Glomerular visceral epithelial cell (primary cell): ENCODE data around the gene SFRP5.

ENCODE experiments used
- DNase-seq: peaks from one replicate; pipeline ENCODE4 v3.0.0-alpha.2; 2016; ENCODE audit errors: extremely low spot score

The SFRP5 gene

DNA sequence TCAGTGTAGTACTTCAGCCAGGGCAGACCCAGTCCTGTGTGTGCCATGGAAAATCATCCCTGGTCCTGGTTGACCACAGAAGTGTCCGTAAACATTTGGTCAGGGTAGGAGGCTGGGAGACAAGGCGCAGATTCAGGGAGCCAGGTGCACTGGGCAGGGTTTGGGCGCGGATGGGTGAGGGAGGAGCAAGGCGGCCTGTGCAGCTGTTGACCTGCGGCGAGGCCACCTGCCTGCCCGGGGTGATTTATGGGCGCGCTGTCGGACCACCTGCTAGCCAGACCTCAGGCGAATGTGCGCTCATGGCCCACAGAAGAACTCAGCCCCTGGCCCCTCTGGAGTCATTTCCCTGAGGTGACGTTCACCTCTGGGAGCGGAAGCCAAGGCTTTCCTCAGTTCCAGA is 6.6 kb downstream of the SFRP5 start:
- DNase-seq: no peak

DNA sequence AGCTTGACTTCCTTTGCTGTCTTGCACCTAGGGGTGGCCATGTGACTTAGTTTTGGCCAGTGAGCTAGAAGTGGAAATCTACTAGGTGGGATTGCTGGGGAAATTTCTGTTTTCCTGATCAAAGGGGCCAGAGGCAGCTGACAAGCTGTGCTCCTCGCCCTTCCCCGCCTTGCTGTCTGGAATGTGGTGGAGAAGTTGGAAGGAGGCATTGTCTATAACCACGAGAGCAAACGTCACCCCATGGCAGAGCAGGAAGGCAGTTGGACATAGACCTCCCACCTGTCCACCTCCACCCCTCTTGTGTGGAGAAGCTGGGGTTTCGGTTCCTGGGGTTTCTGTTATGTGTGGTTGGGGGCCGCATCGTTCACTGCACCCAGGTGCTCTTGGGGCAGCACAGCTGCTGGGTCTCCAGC is 7.3 kb downstream of the SFRP5 start:
- peak; percentile 12 for DNase-seq

DNA sequence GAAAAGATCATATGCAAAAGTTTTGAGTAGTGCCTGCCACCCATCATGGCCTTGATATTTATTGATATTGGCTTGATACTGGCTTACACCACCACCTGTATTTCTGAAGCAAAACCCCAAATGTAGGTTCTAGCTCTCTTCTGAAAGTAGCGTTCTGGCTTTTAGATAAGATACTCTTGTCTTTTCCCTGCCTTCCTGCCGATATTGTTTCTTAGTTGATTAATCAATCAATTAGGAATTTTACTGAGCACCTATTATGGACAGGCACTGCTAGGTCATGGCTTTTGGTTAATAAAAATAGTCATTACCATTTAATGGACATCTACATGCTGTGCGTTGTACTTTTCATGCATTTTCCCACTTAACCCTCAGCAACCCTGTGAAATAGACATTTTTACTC is 7.9 kb downstream of the SFRP5 start:
- DNase-seq: no peak

DNA sequence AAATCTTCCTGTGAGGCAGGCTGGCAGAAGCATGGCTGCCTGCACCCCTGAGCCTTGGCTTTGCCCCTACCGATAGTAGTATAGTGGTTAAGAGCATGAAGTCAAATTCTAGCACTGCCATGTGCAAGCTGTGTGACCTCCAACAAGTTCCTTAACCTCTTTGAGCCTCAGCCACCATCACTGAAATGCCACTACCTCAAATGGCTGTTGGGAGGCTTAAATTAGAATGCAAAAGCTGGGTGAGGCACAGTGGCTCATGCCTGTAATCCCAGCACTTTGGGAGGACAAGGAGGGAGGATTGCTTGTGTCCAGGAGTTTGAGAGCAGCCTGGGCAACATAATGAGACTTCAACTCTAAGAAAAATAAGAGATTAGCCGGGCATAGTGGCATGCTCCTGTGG is 8.4 kb downstream of the SFRP5 start:
- DNase-seq: no peak

DNA sequence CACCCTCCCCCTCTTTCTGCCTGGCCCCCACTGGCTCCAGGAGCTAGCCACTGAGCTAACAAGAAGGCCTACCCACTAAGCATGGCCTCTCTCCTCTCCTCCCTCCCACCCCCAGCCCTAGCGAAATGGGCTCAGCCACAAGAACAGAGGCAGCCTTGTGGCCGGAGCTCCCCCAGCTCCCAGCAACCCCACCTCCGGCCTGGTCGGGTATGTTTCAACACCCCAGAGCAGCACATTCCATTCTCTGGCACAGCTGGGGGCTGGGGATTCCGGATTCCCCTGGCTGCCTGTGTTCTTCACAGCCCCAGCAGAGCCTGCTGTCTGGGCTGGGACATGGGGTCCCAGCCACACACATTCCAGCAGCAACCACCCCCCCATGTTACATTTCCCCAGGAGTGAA is 9.0 kb downstream of the SFRP5 start:
- DNase-seq: peak; percentile 48

DNA sequence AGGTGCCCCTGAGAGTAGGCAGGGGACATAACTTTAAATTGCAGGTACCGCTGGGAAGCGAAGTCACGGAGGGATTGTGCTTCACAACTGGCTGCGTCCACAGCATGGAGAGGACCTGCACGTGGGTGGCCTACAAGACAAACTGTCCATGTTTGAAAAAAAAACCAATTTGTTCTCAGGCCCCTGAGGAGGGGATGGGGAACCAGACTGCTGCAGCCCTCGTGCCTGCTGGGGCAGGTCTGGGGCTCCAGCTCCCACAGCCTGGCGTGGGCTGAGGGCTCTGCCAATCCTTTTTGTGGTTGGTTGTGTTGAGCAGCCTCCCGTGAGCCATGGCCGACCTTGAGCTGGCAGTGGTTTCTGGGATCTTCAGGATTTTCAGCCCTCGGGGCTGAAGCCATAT is 9.7 kb downstream of the SFRP5 start:
- DNase-seq: no peak

DNA sequence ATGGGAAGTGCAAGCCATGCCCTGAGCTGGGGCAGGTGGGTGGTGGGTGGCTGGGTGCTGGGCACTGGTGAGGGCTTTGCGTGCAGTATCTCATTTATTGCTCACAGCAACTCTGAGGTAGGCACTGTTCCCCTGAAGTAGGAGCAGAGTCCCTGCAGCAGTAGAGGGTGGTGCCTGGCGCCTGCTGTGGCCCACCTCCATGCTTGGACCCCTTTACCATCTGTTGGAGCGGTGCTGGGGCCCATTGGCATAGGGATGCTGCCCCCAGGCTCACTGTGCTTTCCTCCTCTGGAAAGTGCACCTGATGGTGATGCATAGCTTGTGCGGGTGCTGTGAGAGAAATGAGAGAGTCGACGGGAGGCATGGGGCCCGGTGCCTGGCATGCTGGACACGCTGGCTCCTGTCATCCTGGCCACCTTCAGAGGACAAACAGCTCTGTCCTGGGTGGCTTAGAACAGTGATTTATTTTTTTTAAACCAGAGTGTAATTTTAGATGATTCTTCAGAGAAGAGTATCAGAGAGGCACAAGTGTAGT is 10.4 kb downstream of the SFRP5 start:
- DNase-seq: no peak

DNA sequence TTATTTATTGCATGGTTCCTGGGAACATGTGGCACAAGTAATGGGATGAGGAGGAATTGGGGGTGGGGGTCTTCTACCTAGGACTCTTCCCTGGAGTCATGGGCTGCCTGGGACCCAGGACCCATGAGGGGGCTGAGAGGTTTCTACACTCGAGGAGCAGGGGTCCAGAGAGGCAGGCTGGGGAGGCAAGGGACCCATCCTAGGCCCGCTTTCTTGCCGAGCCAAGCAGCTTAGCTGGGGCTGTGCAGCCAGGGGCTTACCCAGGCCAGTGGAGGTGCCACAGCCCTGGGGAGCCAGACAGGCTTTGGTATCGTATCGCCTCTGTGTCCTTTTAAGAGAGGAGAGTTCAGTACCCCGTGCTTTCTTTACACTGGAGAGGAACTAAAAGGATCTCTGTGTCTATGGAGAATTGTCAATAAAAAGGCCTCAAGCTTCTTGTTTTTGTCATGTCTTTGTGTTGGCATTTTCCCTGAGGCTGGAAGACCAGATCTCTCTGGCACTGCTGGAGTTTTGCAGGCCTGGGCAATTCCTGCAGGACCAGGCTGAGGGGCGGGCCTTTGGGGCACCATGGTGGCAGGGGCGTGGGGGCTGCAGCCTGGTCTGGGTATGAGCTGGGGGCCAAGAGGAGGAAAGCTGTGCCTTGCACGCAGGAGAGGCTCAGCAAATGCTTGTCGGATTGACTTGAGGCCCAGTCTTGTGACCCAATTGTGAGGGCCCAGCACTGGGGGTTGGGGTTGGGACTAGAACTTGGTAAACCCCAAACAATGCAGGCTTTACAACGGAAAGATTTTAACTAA is 11.1 kb downstream of the SFRP5 start:
- DNase-seq: no peak

DNA sequence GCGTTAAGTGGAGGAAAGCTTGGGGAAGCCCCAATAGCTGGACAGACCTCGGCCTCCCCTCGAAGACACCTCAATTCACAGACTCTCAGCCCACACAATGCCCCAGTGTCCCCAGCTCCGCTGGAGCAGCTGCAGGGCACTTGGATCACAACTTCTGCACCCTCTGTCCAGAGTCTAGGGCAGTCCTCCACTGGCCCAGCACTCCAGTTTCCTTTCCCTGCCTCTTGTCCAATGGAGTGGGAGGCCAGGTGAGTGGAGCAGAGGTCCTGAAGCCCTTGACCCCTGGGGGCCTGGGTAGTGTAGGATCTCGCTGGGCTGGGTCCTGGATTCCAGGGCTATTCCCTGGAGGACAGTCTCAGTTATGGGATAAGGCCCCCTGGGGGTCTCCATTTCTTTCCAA is 11.9 kb downstream of the SFRP5 start:
- no peak for DNase-seq

DNA sequence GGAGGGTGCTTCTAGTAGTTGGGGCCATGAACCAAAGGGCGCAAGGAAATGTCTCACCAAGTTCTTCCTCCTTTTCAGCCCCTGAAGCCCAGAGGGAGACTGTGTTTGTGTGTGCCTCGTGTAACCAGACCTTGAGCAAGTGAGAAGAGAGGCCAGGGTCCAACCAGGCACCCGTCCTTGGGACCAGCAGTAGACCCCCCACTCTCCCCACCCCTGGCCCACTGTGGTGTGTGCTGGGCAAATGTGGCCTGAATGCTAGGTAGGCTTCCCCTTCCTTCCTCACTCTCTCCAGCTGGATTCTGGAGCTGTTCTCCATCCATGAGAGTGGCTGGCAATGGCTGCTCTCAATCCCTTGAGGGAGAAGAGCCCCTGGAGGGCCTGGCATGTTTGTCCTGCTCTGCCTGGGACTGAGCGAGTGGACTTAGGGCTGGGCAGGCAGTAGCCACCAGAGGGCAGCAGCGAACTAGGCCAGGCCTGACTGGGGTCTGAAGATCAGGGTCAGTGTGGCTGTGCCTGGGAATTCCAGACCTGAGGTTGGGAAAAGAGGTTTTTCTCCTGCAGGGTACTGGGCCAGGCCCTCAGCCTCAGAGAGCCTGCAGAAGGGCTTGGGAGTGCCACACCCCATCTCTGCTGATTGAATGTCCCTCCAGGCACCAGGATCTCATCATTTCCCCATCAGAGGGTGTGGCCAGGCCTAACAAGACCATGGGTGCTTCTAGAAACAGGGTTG is 12.5 kb downstream of the SFRP5 start:
- DNase-seq: peak; percentile 78

DNA sequence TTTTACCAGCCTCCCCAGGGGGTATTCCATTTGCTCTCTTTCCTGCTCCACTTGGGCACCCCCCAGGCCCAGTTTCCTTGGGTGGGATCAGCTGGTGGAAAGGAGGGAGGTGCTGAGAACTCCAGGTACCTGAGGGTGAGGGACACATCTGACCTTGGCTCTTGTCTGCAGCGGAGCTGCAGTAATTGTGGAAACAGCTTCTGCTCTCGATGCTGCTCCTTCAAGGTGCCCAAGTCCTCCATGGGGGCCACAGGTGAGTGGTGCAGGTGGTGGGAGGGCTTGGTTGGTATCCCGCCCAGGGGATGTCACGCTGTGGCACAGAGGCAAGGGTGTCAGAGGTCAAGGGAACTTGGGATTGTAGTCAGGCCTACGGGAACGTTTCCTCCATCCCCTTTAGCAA is 14.3 kb downstream of the SFRP5 start:
- DNase-seq: no peak

DNA sequence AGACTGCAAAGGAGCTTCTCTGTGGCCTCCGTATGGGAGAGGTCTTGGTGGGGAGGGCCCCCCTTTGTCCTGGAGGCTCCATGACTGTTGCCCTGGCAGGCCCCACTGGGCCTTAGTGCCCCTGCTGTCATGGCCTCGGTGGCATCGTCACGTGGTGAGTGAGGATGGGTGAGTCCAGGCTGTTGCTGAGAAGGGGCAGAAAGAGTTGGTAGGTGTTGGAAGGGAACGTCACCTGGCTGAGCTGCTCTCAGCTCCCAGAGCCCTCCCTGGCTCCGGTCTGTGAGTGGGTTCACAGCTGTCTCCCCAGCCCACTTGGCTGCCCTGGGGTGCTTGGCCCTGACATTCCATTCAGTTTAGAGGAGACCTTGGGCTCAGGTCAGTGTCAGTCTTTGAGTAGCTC is 16.1 kb downstream of the SFRP5 start:
- no peak for DNase-seq

DNA sequence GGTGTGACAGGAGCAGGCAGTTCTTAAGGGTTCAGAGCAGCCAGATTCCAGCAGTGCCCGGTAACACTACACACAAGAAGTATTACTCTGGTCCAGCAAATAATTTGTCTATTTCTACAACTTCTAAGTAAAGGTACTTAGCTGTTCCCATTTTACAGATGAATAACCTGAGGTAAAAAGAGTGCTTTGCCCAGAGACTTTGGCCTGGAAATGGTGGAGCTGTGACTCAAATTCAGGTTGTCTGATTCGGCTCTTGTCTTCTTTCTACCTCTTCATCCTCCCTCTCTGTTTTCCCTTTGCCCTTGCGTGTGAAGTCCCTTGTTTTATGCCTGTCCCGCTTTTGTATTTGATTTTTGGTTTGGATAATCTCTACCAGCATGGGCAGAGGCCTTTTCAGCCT is 17.1 kb downstream of the SFRP5 start:
- no peak for DNase-seq

DNA sequence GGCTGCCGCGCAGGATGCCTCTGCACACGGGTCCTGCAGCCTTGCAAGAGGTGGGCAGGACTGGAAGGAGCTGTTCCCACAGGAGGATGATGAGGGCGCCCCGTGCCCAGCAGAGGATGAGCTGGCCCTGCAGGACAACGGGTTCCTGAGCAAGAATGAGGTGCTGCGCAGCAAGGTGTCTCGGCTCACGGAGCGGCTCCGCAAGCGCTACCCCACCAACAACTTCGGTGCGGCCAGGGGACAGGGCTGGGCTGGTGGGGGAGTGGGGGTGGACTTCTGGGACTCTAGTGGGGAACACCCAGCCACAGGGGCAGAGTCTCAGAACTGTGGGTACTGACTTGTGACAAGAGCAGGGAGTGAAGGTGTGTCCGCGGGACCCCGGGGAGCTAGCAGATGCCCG is 18.8 kb downstream of the SFRP5 start:
- no peak for DNase-seq

DNA sequence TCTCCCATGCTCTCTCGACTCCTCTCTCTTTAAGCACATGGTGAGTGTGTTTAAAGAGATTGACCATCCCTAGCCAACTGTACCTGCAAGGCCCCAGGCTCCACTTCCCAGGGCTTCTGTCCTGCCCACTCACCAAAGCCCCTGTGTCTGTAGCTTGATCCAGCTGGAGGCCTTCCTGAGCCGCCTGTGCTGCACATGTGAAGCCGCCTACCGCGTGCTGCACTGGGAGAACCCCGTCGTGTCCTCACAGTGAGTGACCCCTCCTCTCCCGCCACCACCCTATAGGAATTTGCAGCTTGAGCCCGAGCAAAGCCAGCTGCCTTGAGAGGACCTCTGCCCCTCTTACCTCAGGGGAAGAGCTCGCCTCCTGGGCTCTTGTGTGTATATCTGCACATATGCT is 23.7 kb downstream of the SFRP5 start:
- DNase-seq: no peak

DNA sequence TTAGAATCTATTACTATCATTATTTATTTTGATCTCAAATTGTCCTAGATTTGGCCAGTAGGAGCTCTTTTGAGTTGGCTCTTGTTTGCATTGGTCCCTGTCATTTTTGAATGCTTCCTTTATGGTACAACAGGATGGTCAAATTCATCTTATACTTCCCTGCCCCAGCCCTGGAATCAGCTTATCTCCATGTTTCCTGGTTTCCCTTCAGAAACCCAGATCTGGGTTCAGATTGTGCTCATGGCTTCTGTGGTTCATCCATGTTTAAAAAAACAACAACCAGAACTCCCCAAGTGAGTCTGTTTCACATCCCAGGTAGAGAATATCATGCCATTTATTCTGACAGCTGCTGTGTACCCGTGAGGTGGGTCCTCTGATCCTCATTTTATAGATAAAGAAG is 24.2 kb downstream of the SFRP5 start:
- no peak for DNase-seq

DNA sequence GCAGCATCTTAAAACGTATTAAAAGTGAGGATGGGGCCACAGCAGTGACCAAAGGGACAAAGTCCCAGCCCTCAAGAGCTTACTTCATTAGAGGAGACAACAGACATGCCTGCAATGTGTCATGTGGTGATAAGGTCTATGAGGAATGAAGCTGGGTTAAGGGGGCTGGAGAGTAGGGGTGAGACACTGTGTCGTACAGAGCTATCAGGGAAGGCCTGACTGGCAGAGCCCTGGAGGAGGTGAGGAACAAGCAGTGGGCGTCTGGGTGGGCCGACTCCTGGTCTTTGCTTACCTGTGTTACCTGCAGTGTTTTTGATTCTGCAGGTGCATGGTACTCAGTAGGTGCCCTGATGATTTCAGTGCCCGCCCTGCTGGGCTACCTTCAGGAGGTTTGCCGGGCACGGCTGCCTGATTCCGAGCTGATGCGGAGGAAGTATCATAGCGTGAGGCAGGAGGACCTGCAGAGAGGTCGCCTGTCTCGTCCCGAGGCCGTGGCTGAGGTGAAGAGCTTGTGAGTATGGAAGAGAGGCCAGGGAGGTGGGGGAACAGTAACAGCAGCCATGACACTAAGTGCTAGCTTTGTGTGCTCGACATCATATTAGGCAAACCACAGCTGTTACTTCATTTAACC is 27.3 kb downstream of the SFRP5 start:
- no peak for DNase-seq

DNA sequence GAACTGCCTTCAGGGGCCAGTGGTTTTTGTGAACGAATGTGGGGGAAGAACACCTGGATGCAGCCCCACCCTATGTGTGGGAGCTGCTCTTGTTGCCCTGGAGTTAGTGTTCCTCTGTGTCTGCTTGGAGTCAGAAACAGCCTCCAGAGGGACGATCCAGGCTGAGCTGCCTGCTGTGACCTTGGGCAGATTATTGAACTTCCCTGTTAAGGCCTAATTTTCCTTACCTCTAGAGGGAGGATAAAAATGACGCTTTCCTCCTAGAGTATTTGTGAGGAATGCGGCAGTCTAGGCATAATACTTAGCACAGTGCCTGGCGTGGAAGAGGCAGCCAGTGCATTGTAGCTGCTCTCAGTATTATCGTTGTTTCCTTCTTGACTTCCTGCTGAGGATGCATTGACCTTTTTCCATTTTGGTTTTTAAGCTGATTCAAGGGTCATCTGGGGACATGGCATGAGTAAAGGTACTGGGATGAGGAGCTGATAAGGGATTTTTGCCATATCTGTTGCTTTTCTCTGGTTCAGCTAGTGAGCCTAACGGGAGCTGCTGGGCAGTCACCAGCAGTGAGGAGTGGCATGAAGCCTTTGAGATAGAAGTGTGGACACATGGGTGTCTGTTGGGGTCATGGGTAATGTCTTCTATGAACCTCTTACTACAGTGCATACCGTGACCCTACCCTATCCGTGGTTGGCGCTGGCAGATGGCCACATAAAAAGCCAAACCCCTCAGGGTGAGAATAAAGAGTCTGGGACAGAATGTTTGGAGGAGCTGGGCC is 28.4 kb downstream of the SFRP5 start:
- DNase-seq: no peak

DNA sequence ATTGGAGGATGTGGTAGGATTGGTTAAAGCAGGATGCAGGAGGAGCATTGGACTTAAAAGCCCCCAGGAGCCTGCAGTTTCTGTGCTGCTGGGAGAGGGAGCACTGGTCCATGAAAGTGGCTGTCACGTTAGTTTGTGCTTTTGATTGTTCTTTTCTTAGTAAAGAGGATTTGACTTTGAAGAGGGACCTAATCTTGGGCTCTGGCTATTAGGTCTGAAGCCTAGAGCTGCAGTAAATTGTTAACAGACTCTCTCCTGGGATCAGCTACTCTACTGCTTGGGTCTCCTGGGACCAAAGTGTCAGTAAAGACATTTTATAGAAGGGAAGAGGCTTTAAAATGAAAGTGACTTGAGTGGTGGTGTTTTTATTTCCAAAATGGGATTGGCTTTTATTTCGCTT is 31.2 kb downstream of the SFRP5 start:
- DNase-seq: no peak

DNA sequence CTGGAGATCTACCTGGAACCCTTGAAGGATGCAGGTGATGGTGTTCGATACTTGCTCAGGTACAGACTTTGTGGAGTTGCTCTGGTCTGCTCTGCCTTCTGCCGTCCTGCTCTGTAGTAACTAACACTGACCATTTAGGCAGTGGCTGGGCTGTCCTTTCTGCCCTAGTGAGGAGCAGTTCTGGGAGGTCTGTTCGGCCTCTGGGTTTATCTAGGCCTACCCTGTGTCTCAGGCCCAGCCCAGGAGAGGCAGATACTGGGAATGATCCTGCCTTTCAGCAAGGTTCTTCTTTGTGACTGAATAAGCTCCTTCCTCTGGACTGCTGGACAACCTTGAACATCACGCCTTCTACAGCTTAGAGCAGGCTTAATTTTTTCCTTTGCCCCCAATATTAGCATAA is 33.2 kb downstream of the SFRP5 start:
- no peak for DNase-seq

DNA sequence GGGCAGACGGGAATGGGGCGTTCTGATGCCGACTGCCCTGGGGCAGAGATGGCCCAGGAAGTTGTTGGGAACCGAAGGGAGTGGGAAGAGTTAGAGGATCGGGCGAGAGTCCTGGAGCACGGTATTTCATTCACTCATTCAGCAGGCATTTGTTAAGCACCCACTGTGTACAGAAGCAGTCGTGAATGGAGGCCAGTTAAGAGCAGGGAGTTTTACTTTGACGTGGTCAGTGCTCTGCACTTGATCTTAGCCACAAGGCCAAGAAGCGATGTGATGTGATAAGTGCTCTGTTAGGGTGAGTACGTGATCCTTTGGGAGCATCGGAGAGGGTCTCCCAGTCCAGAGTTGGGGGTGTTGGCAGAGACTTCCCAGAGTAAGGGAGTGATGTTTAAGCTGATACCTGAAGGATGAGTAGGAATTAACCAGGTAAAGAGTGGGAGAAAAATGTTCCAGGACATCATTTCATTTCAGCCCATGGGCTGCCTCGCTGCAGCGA is 34.0 kb downstream of the SFRP5 start:
- DNase-seq: no peak
